ENCODE data around the gene FOXO1.

FOXO1 gene

GRCh38 chr13:40506592-40507446 lies 159.6 kb downstream of the FOXO1 start:
- Histone ChIP-seq H3K4me3 (ENCODE audit: low read depth, low read length) (no peak overlapping the region), H3K4me1 (ENCODE audit: control insufficient read depth, insufficient read depth, low read length) (no peaks in the 10 kb centered on the region), H3K9ac (ENCODE audit: low read depth, low read length) (no peak overlapping the region), H3K36me3 (ENCODE audit: control insufficient read depth, insufficient read depth, low read length) (no peaks in the 10 kb centered on the region), H3K9me3 (ENCODE audit: control insufficient read depth, insufficient read depth, low read length) (no peaks in the 10 kb centered on the region), H3K27me3 (ENCODE audit: control insufficient read depth, insufficient read depth, low read length) (no peaks in the 10 kb centered on the region)

All from iPS-15b (cell line).